K562 (cell line): ENCODE results near the gene WDFY2. TPM values are rescaled to one million over a fixed set of nuclear protein-coding genes. Genes with fewer than 3 reads are reported as not detected.

Experiments
- ATAC-seq: fragments of 200-7000 bp; cut with Tn5 transposase; 3 replicates; pipeline ENCODE4 v1.9.1; 2020; ENCODE audit warnings: moderate library complexity
- BruUV-seq: library from RNA; stranded (reverse); fragments of 400-500 nt; replicated peaks from 2 replicates; lab custom pipeline; 2021; lab: Mats Ljungman, UMichigan
- CTCF ChIA-PET: fragments of 300-600 bp; formaldehyde crosslinking; extraction: SDS; loops from one replicate; lab custom pipeline; 2021; ENCODE audit warnings: low intra/inter-chr PET ratio; lab: Yijun Ruan, JAX
- POLR2A ChIA-PET: fragments of 300-600, 350-650 bp; sonication (Branson Sonifier 250); formaldehyde crosslinking; extraction: SDS; loops from one replicate; lab custom pipeline; 2021; ENCODE audit warnings: antibody characterized with exemption, inconsistent platforms; lab: Yijun Ruan, JAX
- DNase-seq, 4 experiments: peaks; one replicate each; pipeline versions ENCODE4 v3.0.0 to v3.0.0-alpha.2; 2011 to 2018; ENCODE audit warnings: low spot score in 3 of 4, mixed read lengths in 3 of 4; ENCODE audit errors: extremely low read depth in 1 of 4
- FAIRE-seq: peaks from 2 replicates; lab custom pipeline; 2011; peaks lifted over from hg19 to GRCh38; lab: Jason Lieb, UNC
- H2AFZ ChIP-seq: 2 replicates; pipeline ENCODE4 v1.6.0; 2011; ENCODE audit warnings: low read depth, low read length, control low read depth, inconsistent platforms
- H3K27ac ChIP-seq: fragments of 200-600 bp; 3 replicates; pipeline ENCODE4 v1.8.0; 2011; ENCODE audit warnings: low read depth, mild to moderate bottlenecking, control low read depth, inconsistent platforms, low read length, moderate library complexity, mixed read lengths; ENCODE audit errors: extremely low read depth
- H3K27me3 ChIP-seq, 2 experiments: fragments of 300-600 bp in 1 of 2; 2 replicates in 1 of 2; 3 replicates in 1 of 2; pipeline versions ENCODE4 v1.6.0 to v1.8.0; 2011; ENCODE audit warnings: inconsistent platforms in 2 of 2, low read length in 2 of 2, mild to moderate bottlenecking in 1 of 2, mixed read lengths in 1 of 2, moderate library complexity in 1 of 2; ENCODE audit not compliant: control insufficient read depth in 2 of 2, insufficient read depth in 2 of 2
- H3K36me3 ChIP-seq: fragments of 300-600 bp; 3 replicates; pipeline ENCODE4 v1.8.0; 2011; ENCODE audit warnings: mild to moderate bottlenecking, low read length, inconsistent platforms; ENCODE audit not compliant: control insufficient read depth, insufficient read depth
- H3K4me1 ChIP-seq, 2 experiments: fragments of 200-600 bp in 1 of 2; replicated peaks in 1 of 2; 2 replicates in 1 of 2; 3 replicates in 1 of 2; pipeline versions ENCODE4 v1.5.1 to v1.8.0; 2011; ENCODE audit warnings: inconsistent platforms in 2 of 2, low read length in 2 of 2, mild to moderate bottlenecking in 1 of 2, mixed read lengths in 1 of 2, moderate library complexity in 1 of 2; ENCODE audit not compliant: control insufficient read depth in 2 of 2, insufficient read depth in 2 of 2
- H3K4me2 ChIP-seq: 2 replicates; pipeline ENCODE4 v1.6.1; 2011; ENCODE audit warnings: low read length, control low read depth, inconsistent platforms, mixed read lengths; ENCODE audit not compliant: insufficient read depth
- H3K4me3 ChIP-seq: fragments of 200-600 bp; sonication (generic), shearing (Covaris generic); 2 replicates; pipeline ENCODE4 v1.5.1; 2016; ENCODE audit warnings: control low read depth, inconsistent platforms
- H3K79me2 ChIP-seq: fragments of 200-600 bp; 3 replicates; pipeline ENCODE4 v1.8.0; 2011; ENCODE audit warnings: low read length, inconsistent platforms; ENCODE audit not compliant: control insufficient read depth, insufficient read depth
- H3K9ac ChIP-seq, 2 experiments: 2 replicates each; pipeline versions ENCODE4 v1.6.0 to v1.6.1; 2011; ENCODE audit warnings: low read depth in 2 of 2, low read length in 2 of 2, control low read depth in 1 of 2, inconsistent platforms in 1 of 2, mild to moderate bottlenecking in 1 of 2, mixed read lengths in 1 of 2; ENCODE audit not compliant: insufficient read depth in 1 of 2
- H3K9me1 ChIP-seq: one replicate; pipeline ENCODE4 v1.6.0; 2011; ENCODE audit warnings: inconsistent platforms, mild to moderate bottlenecking, low read length, moderate library complexity; ENCODE audit not compliant: control insufficient read depth, insufficient read depth
- H3K9me3 ChIP-seq: replicated peaks from 2 replicates; pipeline ENCODE4 v1.5.1; 2011; ENCODE audit warnings: low read depth, low read length, inconsistent platforms; ENCODE audit not compliant: control insufficient read depth, insufficient read depth
- H4K20me1 ChIP-seq: replicated peaks from 2 replicates; pipeline ENCODE4 v1.6.1; 2011; ENCODE audit warnings: low read length, inconsistent platforms, mixed read lengths; ENCODE audit not compliant: control insufficient read depth, insufficient read depth
- HBP1 ChIP-seq: fragments of 450-650 bp; formaldehyde crosslinking; IDR thresholded peaks from 2 replicates; pipeline ENCODE4 v1.4.0; 2022; ENCODE audit warnings: missing genetic modification characterization
- HDAC1 ChIP-seq, 2 experiments: fragments of 450-650 bp; IDR thresholded peaks; 2 replicates each; pipeline ENCODE4 v1.6.1; 2016 to 2017; ENCODE audit warnings: inconsistent platforms in 1 of 2, mild to moderate bottlenecking in 1 of 2, moderate library complexity in 1 of 2
- HIVEP1 ChIP-seq: fragments of 250-450 bp; sonication (Bioruptor Pico); IDR thresholded peaks from 2 replicates; pipeline ENCODE4 v1.4.0; 2020; ENCODE audit warnings: mild to moderate bottlenecking
- IFI16 ChIP-seq: fragments of 250-450 bp; sonication (Bioruptor Pico); IDR thresholded peaks from 2 replicates; pipeline ENCODE4 v2.1.2; 2022; ENCODE audit warnings: mild to moderate bottlenecking, inconsistent platforms
- MEIS2 ChIP-seq: fragments of 450-650 bp; IDR thresholded peaks from 2 replicates; pipeline ENCODE4 v1.6.1; 2014; ENCODE audit warnings: mild to moderate bottlenecking; ENCODE audit not compliant: partially characterized antibody
- MTA2 ChIP-seq: fragments of 450-650 bp; IDR thresholded peaks from 2 replicates; pipeline ENCODE4 v1.6.1; 2016; ENCODE audit warnings: low read depth
- NFYB ChIP-seq: IDR thresholded peaks from 2 replicates; pipeline ENCODE4 v1.6.1; 2011; ENCODE audit warnings: mild to moderate bottlenecking, moderate library complexity; ENCODE audit not compliant: insufficient read length; ENCODE audit errors: extremely low read depth
- TSC22D4 ChIP-seq: fragments of 450-650 bp; IDR thresholded peaks from 2 replicates; pipeline ENCODE4 v1.6.1; 2016; ENCODE audit warnings: missing genetic modification characterization, missing biosample characterization, control low read depth
- U2AF1 ChIP-seq: fragments of 200-400 bp; formaldehyde crosslinking; optimal IDR thresholded peaks from 2 replicates; pipeline ENCODE3; 2017; ENCODE audit warnings: mild to moderate bottlenecking, low read depth, low read length, moderate library complexity
- ZNF41 ChIP-seq: fragments of 250-450 bp; sonication (Bioruptor Pico); conservative IDR thresholded peaks from 2 replicates; pipeline ENCODE4 v1.4.0; 2020; ENCODE audit warnings: mild to moderate bottlenecking
- ZNF778 ChIP-seq: fragments of 450-650 bp; formaldehyde crosslinking; IDR thresholded peaks from 2 replicates; pipeline ENCODE4 v1.4.0; 2020; ENCODE audit warnings: mild to moderate bottlenecking, moderate library complexity
- WGBS: fragments of 100-300 bp; shearing (Covaris generic); methylation state at CpG from one replicate; pipeline ENCODE4 v1.1.6; 2016; ENCODE audit warnings: low coverage, mixed read lengths; ENCODE audit not compliant: insufficient coverage; ENCODE audit errors: missing lambda C conversion rate; 5-methylcytosine and 5-hydroxymethylcytosine counted together
- in situ Hi-C: fragments of 300-500 bp; cut with MboI; formaldehyde crosslinking; loops from 4 replicates; pipeline ENCODE4 v1.15.0; 2018; ENCODE audit warnings: inconsistent platforms, mixed read lengths
- intact Hi-C: fragments of 100-400 bp; cut with micrococcal nuclease; formaldehyde crosslinking; loops from 2 replicates; pipeline ENCODE4 v1.14.2; 2022
- polyA plus RNA-seq, 8 experiments: library from polyadenylated mRNA; depleted of rRNA in 4 of 8; stranded (reverse) in 5 of 8; unstranded in 3 of 8; fragments of >200 nt; fragmentation: Nextera tagmentation in 2 of 8; fragmentation: Illumina TruSeq in 1 of 8; extraction: Ambion mirVana in 2 of 8; extraction: Trizol in 1 of 8; gene quantifications; 2 replicates each; pipeline versions ENCODE4 v1.2.1 to v1.2.3, GENCODE V29; 2011 to 2014; ENCODE audit warnings: inconsistent platforms in 1 of 8, missing spikeins in 1 of 8
- total RNA-seq, 7 experiments: library from RNA; depleted of rRNA in 6 of 7; stranded (reverse); fragments of >200 nt in 6 of 7; fragmentation: Illumina TruSeq in 2 of 7; extraction: Trizol in 2 of 7; gene quantifications; 2 replicates each; pipeline versions ENCODE4 v1.2.1 to v1.2.3, GENCODE V29; 2011 to 2021; ENCODE audit warnings: low replicate concordance in 1 of 7
- TF ChIP-seq, protein P1 (sequence below): sonication (generic); formaldehyde crosslinking; IDR thresholded peaks from 2 replicates; pipeline ENCODE4 v1.8.1; 2023; ENCODE audit warnings: mild to moderate bottlenecking, missing genetic modification reagents

Gene WDFY2
- total and polyA plus RNA-seq, 9 of the 15 experiments (the other 6 are each of a cell fraction or from before 2014, with no cell fraction given) = 0.66 to 6.4 (median 4.4) TPM

DNA sequence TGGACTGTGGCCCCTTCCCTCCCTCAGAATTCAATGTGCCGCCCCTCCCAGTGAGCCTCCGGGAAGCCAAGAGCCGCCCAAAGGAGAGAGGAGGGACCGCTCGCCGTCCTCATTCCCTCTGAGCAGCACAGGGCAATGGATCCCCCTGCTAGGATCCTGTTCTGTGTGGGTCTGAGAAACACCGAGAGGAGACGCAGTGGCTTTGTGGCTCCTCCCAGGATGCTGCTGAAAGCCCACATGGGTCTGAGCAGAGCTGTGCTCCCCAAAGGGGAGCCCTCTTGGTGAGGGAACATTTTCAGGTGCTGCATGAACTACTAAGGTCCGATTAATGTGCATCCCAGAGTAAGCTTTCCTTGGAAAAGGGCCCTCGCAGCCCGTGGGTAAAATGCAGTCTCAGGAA is 189.3 kb downstream of the WDFY2 start:
- H3K27ac ChIP-seq = no peak overlapping the region
- H3K79me2 ChIP-seq = no peaks in the 10 kb centered on the region
- no peak overlapping the region for H2AFZ ChIP-seq
- WGBS = 5% methylated on average over 3 of the region's 11 CpGs
- no peak for FAIRE-seq
- DNase-seq = no peak
- H3K9me3 ChIP-seq = no peaks in the 10 kb centered on the region
- intact Hi-C loops (no loop called here), in situ Hi-C loops (no loop called here)
- H3K9ac ChIP-seq = no peak overlapping the region
- H4K20me1 ChIP-seq = no peaks in the 10 kb centered on the region
- no peak overlapping the region for H3K4me3 ChIP-seq
- no peak overlapping the region for H3K4me2 ChIP-seq
- peaks cover 0 to 14% of the 10 kb centered on the region in 2 experiments; a peak in 3 of 5 replicates for H3K27me3 ChIP-seq
- no peaks in the 10 kb centered on the region for H3K9me1 ChIP-seq
- H3K36me3 ChIP-seq = no peaks in the 10 kb centered on the region
- ATAC-seq = no peak
- POLR2A ChIA-PET = no interaction called here
- CTCF ChIA-PET = no interaction called here
- peaks cover 0 to 3% of the 10 kb centered on the region in 2 experiments; a peak in 2 of 5 replicates for H3K4me1 ChIP-seq
- TF ChIP-seq ZNF41 (CRISPR knock-in tag) = no peak
- no peak for TF ChIP-seq MTA2
- TF ChIP-seq U2AF1 = no peak
- no peak for TF ChIP-seq HBP1 (CRISPR knock-in tag)
- TF ChIP-seq TSC22D4 = no peak
- no peak for TF ChIP-seq HIVEP1
- TF ChIP-seq, protein P1, sequence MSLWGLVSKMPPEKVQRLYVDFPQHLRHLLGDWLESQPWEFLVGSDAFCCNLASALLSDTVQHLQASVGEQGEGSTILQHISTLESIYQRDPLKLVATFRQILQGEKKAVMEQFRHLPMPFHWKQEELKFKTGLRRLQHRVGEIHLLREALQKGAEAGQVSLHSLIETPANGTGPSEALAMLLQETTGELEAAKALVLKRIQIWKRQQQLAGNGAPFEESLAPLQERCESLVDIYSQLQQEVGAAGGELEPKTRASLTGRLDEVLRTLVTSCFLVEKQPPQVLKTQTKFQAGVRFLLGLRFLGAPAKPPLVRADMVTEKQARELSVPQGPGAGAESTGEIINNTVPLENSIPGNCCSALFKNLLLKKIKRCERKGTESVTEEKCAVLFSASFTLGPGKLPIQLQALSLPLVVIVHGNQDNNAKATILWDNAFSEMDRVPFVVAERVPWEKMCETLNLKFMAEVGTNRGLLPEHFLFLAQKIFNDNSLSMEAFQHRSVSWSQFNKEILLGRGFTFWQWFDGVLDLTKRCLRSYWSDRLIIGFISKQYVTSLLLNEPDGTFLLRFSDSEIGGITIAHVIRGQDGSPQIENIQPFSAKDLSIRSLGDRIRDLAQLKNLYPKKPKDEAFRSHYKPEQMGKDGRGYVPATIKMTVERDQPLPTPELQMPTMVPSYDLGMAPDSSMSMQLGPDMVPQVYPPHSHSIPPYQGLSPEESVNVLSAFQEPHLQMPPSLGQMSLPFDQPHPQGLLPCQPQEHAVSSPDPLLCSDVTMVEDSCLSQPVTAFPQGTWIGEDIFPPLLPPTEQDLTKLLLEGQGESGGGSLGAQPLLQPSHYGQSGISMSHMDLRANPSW (CRISPR knock-in tag) = no peak
- no peak for TF ChIP-seq IFI16 (CRISPR knock-in tag)
- TF ChIP-seq MEIS2 = no peak
- TF ChIP-seq ZNF778 (CRISPR knock-in tag) = no peak
- no peak for TF ChIP-seq NFYB
- no peak for TF ChIP-seq HDAC1 (IDR thresholded peaks at IDR 0.05)
- TF ChIP-seq, all 486 proteins: peak for 0
- no TSS peak for BruUV-seq
